HL-60/S4 treated with retinoic acid at 250 ng/mL for 4 days and 3 days (cell line): ENCODE data around the gene EGFL6.

Source experiments
- in situ Hi-C: fragments of 300-500 bp; cut with MboI; formaldehyde crosslinking; loops from 2 replicates; pipeline ENCODE4 v1.7.0; 2022; ENCODE audit warnings: low sequenced_read_pairs

The EGFL6 gene

GRCh38 chrX:13590207-13590606 is 20.8 kb downstream of the EGFL6 start:
- in situ Hi-C loops = no loop called here

GRCh38 chrX:13590914-13591313 is 21.5 kb downstream of the EGFL6 start:
- in situ Hi-C loops = no loop called here

GRCh38 chrX:13597874-13598273 is 28.5 kb downstream of the EGFL6 start:
- in situ Hi-C loops = no loop called here

GRCh38 chrX:13598877-13599276 is 29.5 kb downstream of the EGFL6 start:
- in situ Hi-C loops = no loop called here

GRCh38 chrX:13599491-13599890 is 30.1 kb downstream of the EGFL6 start:
- in situ Hi-C loops = no loop called here

GRCh38 chrX:13605611-13606010 is 36.2 kb downstream of the EGFL6 start:
- in situ Hi-C loops = no loop called here

GRCh38 chrX:13607331-13607995 is 38.1 kb downstream of the EGFL6 start:
- in situ Hi-C loops = no loop called here

- in situ Hi-C loops = no loop called here
Observed at GRCh38 chrX:13607996-13608365, 38.6 kb downstream of the EGFL6 start.

- in situ Hi-C loops = no loop called here
Observed at GRCh38 chrX:13614154-13614553, 44.8 kb downstream of the EGFL6 start.

- in situ Hi-C loops = no loop called here
Observed at GRCh38 chrX:13620207-13620606, 50.8 kb downstream of the EGFL6 start.

- in situ Hi-C loops = no loop called here
Observed at GRCh38 chrX:13622401-13622964, 53.1 kb downstream of the EGFL6 start.

- in situ Hi-C loops = loop anchor here (25.0 kb wide), 1 partner anchor 115 kb away; no protein-coding TSS in a partner anchor
Observed at GRCh38 chrX:13627306-13627705, 57.9 kb downstream of the EGFL6 start.

- in situ Hi-C loops = loop anchor here (25.0 kb wide), 1 partner anchor 125 kb away; no protein-coding TSS in a partner anchor
Observed at GRCh38 chrX:13637224-13637623, 67.8 kb downstream of the EGFL6 start.

GRCh38 chrX:13638021-13638420 is 68.6 kb downstream of the EGFL6 start:
- in situ Hi-C loops = loop anchor here (25.0 kb wide), 1 partner anchor 126 kb away; no protein-coding TSS in a partner anchor

GRCh38 chrX:13638826-13639225 is 69.4 kb downstream of the EGFL6 start:
- in situ Hi-C loops = loop anchor here (25.0 kb wide), 1 partner anchor 127 kb away; no protein-coding TSS in a partner anchor

- in situ Hi-C loops = loop anchor here (25.0 kb wide), 1 partner anchor 129 kb away; no protein-coding TSS in a partner anchor
Observed at GRCh38 chrX:13641684-13642083, 72.3 kb downstream of the EGFL6 start.

- in situ Hi-C loops = loop anchor here (25.0 kb wide), 1 partner anchor 133 kb away; no protein-coding TSS in a partner anchor
Observed at GRCh38 chrX:13645464-13646153, 76.2 kb downstream of the EGFL6 start.

- in situ Hi-C loops = loop anchor here (25.0 kb wide), 1 partner anchor 134 kb away; no protein-coding TSS in a partner anchor
Observed at GRCh38 chrX:13646154-13646549, 76.8 kb downstream of the EGFL6 start.

GRCh38 chrX:13647709-13648212 is 78.4 kb downstream of the EGFL6 start:
- in situ Hi-C loops = loop anchor here (25.0 kb wide), 1 partner anchor 135 kb away; no protein-coding TSS in a partner anchor

GRCh38 chrX:13648336-13648735 is 78.9 kb downstream of the EGFL6 start:
- in situ Hi-C loops = loop anchor here (25.0 kb wide), 1 partner anchor 136 kb away; no protein-coding TSS in a partner anchor

- in situ Hi-C loops = loop anchor here (25.0 kb wide), 1 partner anchor 138 kb away; no protein-coding TSS in a partner anchor
Observed at GRCh38 chrX:13649838-13650237, 80.4 kb downstream of the EGFL6 start.
